ENCODE measurements around the gene GGTLC2. TPM values are rescaled to one million over a fixed set of nuclear protein-coding genes. Genes with fewer than 3 reads are reported as not detected.
"Not testable (repeated sequence)": the region's sequence is repeated elsewhere in the genome, so short reads cannot be mapped to it uniquely, and the experiment has no call there.

The GGTLC2 gene
- total RNA-seq, 3 donors from 2014 or later = not detected

DNA sequence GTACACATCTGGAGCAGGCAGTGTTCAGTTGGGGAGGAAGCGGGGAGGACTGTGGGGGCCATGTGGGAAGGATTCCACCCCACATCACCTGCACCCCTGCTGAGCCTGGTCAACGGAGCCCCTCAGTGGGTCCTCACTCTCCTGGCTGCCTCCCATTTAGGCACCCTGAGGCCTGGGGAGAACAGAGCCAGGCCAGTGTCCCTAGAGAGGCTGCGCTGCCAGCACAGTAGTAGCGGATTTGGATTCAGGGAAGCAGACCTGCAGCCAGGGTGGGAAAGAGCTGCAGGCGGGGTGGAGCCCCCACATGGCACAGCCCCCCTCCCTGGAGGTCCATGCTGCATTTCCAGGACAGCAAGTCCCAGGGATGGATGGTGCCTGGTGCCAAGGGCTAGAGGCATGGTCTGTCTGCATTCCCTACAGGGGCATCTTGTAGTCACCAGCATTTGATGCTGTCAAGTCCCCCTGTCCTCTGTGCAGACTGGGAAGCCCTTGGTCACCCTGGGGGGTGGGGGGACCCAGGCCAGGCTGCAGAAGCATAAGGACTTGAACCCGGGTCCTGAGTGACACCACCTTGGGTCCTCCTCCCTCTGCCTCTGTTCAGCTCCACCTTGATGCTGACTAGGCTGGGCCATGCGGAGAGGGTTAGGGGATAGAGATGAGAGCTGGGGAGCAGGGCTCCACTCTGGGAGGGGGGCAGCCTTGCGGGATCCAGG is 6.5 kb downstream of the GGTLC2 start:
- H3K4me3 Mint-ChIP-seq; H3K36me3 Mint-ChIP-seq (ENCODE audit: insufficient read depth); H3K27me3 Mint-ChIP-seq (ENCODE audit: low read depth); ATAC-seq; DNase-seq; H3K9me3 Mint-ChIP-seq: not testable (repeated sequence)
- H3K4me1 Mint-ChIP-seq (ENCODE audit: low read depth) = peaks cover 16% of the 10 kb centered on the region

DNA sequence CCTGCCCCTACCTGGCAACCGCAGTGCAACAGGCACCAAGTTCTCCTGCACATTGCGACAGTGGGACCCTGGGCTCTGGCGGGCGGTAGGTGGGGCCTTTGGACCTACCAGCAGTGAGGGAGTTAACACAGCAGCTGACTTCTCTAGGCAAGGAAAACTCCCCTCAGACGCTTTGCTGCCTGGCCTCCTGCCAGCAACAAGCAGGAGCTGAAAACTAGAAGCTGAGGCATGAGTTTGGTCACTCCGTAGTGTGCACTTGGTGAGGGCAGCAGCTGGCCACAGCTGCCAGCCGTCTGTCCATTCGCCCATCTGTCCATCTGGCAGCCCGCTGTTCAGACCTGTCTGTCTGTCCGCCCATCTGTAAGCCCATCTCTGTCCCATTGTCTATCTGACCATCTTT is 7.2 kb downstream of the GGTLC2 start:
- not testable (repeated sequence) for H3K9me3 Mint-ChIP-seq; H3K4me3 Mint-ChIP-seq; ATAC-seq; DNase-seq; H3K36me3 Mint-ChIP-seq (ENCODE audit: insufficient read depth); H3K27me3 Mint-ChIP-seq (ENCODE audit: low read depth)
- H3K4me1 Mint-ChIP-seq (ENCODE audit: low read depth) = peaks cover 16% of the 10 kb centered on the region

DNA sequence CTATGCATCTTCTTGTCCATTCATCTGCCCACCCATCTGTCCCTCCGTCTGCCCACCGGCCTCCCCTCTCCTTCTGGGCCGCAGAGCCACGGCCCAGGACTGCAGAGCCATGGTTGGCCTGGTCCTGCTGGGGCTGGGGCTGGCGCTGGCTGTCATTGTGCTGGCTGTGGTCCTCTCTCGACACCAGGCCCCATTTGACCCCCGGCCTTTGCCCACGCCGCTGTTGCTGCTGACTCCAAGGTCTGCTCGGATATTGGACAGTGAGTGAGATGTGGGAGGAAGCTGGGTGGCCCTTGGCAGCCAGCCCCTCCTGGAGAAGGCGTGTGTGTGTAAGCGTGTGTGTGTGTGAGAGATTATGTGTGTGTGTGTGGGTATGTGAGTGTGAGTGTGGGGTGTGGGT is 7.7 kb downstream of the GGTLC2 start:
- H3K36me3 Mint-ChIP-seq (ENCODE audit: insufficient read depth); H3K4me3 Mint-ChIP-seq; H3K27me3 Mint-ChIP-seq (ENCODE audit: low read depth); DNase-seq; H3K9me3 Mint-ChIP-seq; ATAC-seq: not testable (repeated sequence)
- H3K4me1 Mint-ChIP-seq (ENCODE audit: low read depth) = peaks cover 16% of the 10 kb centered on the region

DNA sequence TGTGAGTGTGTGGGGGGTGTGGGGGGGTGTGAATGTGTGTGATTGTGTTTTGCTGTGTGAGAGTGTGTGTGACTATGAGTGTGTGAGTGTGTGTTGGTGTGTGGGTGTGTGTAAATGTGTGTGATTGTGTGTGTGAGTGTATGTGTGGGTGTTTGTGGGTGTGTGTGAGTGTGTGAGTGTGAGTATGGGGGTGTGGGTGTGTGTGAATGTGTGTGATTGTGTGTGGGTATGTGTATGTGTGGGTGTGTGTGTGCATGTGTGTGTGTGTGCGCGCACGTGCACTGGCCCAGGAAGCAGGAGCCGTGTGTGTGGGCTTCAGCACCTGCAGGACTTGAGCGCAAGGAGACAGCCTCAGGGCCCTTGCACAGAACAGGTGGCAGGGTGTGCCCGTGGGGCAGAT is 8.2 kb downstream of the GGTLC2 start:
- peaks cover 16% of the 10 kb centered on the region for H3K4me1 Mint-ChIP-seq (ENCODE audit: low read depth)
- H3K27me3 Mint-ChIP-seq (ENCODE audit: low read depth); H3K4me3 Mint-ChIP-seq; DNase-seq; H3K9me3 Mint-ChIP-seq; H3K36me3 Mint-ChIP-seq (ENCODE audit: insufficient read depth); ATAC-seq: not testable (repeated sequence)

DNA sequence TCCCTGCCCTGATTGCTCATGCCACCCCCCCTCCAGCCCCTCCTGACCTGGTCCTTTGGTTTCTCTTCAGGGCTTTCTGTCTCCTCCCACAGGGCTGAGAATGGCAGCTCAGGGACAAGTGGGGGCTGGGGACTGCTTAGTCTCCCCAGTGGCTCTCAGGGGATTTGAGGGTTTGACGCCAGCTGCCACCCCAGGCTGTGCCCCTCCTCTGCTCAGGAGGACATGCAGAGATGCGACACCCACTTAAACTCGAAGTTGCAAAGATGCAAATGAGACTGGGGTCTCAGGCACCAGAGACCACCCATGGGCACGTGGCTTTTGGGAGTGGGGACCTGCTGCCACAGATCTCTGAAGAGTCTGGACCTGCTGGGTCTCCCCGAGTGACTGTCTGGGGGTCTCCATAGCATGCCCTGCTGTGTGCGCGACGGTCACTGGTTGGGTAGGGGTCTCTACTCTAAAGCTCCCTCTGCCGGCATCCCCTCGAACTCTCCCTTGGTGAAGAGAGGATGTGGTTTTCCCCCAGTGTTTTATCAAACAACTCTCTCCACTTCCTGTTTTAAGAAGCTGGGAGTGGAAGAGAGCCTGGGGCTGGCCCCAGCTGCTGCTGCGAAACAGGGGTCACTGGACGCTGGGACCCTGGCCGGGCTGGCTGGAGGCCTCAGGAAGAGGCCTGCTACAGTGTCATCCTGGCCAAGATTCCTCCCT is 9.4 kb downstream of the GGTLC2 start:
- DNase-seq; H3K9me3 Mint-ChIP-seq; H3K27me3 Mint-ChIP-seq (ENCODE audit: low read depth); H3K36me3 Mint-ChIP-seq (ENCODE audit: insufficient read depth); ATAC-seq; H3K4me3 Mint-ChIP-seq: not testable (repeated sequence)
- H3K4me1 Mint-ChIP-seq (ENCODE audit: low read depth) = peaks cover 16% of the 10 kb centered on the region

DNA sequence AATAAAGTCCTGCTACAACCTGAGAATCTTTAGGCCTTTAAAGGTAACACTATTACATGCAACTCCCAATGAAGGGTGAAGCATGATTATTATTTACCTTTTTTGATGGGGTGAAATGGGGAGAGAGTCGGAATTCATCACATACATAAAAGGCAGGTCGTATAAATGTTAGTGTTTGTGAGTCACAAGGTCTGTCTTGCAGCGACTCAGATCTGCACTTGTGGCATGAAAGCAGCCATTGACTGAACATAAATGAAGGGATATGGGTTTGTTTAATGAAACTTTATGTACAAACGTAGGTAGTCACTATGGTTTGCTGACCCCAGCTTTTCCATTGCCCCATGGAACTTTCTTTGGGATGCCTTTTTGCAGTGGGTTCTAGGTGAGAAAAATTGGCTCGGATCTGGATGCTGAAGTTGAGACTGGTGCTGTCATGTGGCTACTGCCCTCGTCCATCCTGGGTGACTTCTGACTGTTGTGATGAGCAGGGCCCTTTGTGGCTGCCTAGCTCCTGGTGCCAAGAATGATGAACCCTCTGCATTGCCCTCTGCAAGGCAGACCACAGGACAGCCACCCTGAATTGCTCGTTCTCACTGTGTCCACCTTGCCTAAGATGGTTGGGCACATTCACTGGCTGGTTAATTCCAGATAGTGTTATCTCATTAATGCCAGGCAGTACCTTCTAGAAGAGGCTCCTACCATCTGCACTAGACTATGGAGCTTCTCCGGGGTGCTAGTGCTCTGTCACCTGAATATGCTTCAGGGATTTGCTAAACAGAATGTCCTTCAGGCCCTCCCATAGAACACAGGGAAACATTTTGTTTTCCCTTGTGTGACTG is 11.3 kb downstream of the GGTLC2 start:
- peaks cover 16% of the 10 kb centered on the region for H3K4me1 Mint-ChIP-seq (ENCODE audit: low read depth)
- no peaks in the 10 kb centered on the region for H3K36me3 Mint-ChIP-seq (ENCODE audit: insufficient read depth)
- no peak overlapping the region for H3K4me3 Mint-ChIP-seq
- ATAC-seq = no peak
- H3K9me3 Mint-ChIP-seq = no peaks in the 10 kb centered on the region
- no peak for DNase-seq
- H3K27me3 Mint-ChIP-seq (ENCODE audit: low read depth) = no peaks in the 10 kb centered on the region

DNA sequence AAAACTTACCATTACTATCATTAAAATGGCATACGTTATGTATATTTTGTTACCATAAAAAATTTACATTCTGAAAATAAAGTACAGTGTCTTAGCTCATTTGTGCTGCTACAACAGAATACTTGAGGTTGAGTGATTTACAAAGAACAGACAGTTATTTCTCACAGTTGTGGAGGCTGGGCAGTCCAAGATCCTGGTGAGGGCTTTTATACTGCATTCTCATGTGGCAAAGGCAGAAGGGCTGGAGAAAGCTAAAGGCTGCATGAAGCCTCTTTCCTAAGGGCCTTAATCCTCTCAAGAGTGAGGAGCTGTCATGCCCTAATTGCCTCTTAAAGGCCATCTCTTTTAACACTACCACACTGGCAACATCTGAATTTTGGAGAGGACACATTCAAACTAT is 13.3 kb downstream of the GGTLC2 start:
- Mint-ChIP-seq H3K36me3 (ENCODE audit: insufficient read depth) (no peaks in the 10 kb centered on the region), H3K27me3 (ENCODE audit: low read depth) (no peaks in the 10 kb centered on the region), H3K9me3 (no peaks in the 10 kb centered on the region), H3K4me3 (no peak overlapping the region), H3K4me1 (ENCODE audit: low read depth) (peaks cover 14% of the 10 kb centered on the region)
- no peak for DNase-seq
- ATAC-seq = no peak

DNA sequence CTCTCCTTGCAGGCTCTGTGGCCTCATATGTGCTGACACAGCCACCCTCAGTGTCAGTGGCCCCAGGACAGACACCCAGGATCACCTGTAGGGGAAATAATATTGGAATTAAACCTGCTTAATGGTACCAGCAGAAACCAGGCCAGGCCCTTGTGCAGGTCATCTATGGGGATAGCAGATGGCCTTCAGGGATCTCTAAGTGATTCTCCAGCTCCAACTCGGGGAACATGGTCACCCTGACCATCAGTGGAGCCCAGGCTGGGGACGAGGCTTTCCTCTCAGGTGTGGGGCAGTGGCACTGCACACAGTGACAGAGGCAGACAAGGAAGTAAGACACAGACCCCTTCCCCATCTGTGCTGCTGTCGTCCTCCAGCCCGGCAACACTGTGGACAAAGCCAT is 16.9 kb downstream of the GGTLC2 start:
- H3K4me3 Mint-ChIP-seq = no peak overlapping the region
- no peaks in the 10 kb centered on the region for H3K9me3 Mint-ChIP-seq
- H3K27me3 Mint-ChIP-seq (ENCODE audit: low read depth) = no peaks in the 10 kb centered on the region
- no peaks in the 10 kb centered on the region for H3K4me1 Mint-ChIP-seq (ENCODE audit: low read depth)
- no peaks in the 10 kb centered on the region for H3K36me3 Mint-ChIP-seq (ENCODE audit: insufficient read depth)
- DNase-seq = no peak
- ATAC-seq = no peak

DNA sequence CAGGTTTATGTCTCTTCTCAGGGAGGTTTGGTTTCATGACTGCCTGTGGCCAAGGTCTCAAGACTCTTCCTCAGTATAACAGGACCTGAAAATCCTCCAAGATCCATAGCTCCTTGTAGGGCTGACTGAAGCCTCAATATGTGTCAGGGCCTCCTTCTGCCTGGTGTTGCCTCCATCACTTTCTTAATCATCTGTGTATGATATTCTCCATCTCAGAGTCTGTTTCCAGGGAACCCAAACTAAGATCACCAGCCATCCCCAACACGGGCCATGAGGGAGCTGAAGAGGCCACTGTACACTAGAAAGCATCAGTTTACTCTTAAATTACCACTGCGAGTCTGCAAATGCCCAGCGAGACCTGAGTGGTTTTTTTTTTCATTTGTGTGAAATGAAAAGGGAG is 17.7 kb downstream of the GGTLC2 start:
- Mint-ChIP-seq H3K27me3 (ENCODE audit: low read depth) (no peaks in the 10 kb centered on the region), H3K4me3 (no peak overlapping the region), H3K36me3 (ENCODE audit: insufficient read depth) (no peaks in the 10 kb centered on the region), H3K9me3 (no peaks in the 10 kb centered on the region), H3K4me1 (ENCODE audit: low read depth) (no peaks in the 10 kb centered on the region)
- no peak for DNase-seq
- no peak for ATAC-seq

DNA sequence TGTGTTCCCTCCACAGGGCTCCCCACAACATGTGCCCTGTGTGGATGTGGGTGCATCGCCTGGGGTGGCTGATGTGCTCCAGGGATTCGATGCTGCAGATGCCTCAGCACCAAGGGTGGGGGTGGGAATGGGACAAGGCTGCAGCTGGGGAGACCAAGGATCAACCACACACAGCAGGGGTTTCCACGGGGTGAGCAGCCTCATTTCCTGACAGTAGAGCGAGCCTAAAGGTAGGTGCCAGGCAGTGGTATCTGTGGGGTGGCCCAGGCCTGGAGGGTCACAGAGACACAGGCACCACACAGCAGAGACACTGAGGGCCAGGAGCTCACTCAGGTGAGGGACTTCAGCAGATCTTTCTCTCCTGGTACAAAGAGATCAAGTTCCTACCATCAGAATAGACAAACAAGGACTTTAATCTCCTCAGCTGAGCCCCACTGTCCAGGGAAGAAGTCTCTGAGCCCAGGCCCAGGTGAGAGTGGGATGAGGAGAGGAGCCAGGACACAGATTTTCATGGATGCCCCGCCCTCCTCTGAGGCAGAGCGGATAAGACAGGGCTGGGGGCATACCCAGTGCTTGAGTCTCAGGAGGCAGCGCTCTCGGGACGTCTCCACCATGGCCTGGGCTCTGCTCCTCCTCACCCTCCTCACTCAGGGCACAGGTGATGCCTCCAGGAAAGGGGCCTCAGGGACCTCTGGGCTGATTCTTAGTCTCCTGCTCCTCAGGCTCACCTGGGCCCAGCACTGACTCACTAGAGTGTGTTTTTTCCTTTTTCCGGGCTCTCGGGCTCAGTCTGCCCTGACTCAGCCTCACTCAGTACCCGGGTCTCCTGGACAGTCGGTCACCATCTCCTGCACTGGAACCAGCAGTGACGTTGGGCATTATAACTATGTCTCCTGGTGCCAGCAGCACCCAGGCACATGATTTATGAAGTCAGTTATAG is 19.7 kb downstream of the GGTLC2 start:
- H3K27me3 Mint-ChIP-seq (ENCODE audit: low read depth) = no peaks in the 10 kb centered on the region
- ATAC-seq = no peak
- H3K4me1 Mint-ChIP-seq (ENCODE audit: low read depth) = no peaks in the 10 kb centered on the region
- no peak for DNase-seq
- H3K36me3 Mint-ChIP-seq (ENCODE audit: insufficient read depth) = no peaks in the 10 kb centered on the region
- no peak overlapping the region for H3K4me3 Mint-ChIP-seq
- H3K9me3 Mint-ChIP-seq = no peaks in the 10 kb centered on the region

DNA sequence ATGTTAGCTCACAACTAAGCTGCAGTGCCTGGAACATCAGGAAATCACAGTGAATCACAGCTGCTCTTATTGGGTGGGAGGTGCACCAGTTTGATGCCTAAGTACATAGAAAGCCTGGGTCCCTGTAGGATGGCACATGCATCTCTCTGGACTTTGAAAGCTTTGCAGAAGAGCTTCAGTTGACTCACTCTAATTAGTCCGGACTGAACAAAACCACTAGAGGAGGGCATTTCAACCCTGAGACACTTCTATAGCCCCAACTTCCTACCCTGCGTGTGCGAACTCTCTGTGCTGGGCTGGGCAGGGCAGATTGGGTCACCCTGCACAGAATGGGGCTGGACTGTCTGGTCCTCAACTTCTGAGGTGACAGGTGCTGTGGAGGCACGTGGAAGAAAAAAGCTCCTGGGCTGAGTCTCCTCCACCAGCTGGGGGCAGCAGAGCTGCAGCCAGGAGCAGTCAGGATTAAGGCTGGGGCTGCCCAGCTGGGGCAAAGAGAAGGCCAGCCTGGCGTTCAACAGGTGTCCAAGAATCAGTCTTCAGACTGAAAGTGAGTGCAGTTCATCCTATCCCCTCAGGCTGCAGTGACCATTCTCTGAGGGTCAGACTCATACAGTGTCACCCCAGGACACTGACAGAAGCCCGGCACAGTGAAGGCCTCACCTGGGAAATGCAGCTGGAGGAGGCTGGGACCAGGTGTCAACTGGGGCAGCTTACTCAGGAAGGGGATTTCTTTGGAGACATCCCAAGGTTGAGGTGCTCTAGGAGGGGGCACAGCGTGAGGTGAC is 22.1 kb downstream of the GGTLC2 start:
- Mint-ChIP-seq H3K4me3 (no peak overlapping the region), H3K9me3 (no peaks in the 10 kb centered on the region), H3K27me3 (ENCODE audit: low read depth) (no peaks in the 10 kb centered on the region), H3K4me1 (ENCODE audit: low read depth) (no peaks in the 10 kb centered on the region), H3K36me3 (ENCODE audit: insufficient read depth) (no peaks in the 10 kb centered on the region)
- DNase-seq (no peak), ATAC-seq (no peak)

DNA sequence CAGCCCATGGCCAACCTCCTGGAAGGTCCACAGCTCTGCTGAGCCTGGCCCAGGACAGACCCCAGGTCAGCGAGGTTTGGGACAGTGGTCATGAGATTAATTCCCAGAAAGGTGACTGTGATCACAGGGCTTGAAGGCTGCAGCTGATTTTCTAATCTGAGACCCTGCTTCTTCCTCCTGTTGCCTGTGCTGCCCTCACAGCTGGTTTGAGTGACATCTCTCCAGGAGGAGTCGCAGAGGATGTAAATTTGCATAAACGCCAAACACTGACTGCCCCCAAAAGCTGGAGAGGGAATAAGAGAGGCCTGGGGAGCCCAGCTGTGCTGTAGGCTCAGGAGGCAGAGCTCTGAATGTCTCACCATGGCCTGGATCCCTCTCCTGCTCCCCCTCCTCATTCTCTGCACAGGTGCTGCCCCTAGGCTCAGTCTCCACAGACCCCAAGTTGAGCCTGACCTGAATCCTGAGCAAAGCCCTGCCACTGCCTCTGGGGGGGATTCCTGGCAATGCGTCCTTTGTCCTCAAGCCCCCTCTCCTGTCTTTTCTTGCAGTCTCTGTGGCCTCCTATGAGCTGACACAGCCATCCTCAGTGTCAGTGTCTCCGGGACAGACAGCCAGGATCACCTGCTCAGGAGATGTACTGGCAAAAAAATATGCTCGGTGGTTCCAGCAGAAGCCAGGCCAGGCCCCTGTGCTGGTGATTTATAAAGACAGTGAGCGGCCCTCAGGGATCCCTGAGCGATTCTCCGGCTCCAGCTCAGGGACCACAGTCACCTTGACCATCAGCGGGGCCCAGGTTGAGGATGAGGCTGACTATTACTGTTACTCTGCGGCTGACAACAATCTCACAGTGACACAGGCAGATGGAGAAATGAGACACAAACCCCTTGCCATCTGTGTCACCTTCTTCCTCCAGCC is 23.8 kb downstream of the GGTLC2 start:
- no peak for ATAC-seq
- H3K27me3 Mint-ChIP-seq (ENCODE audit: low read depth) = peaks cover 3% of the 10 kb centered on the region
- H3K36me3 Mint-ChIP-seq (ENCODE audit: insufficient read depth) = no peaks in the 10 kb centered on the region
- DNase-seq = no peak
- no peaks in the 10 kb centered on the region for H3K4me1 Mint-ChIP-seq (ENCODE audit: low read depth)
- no peak overlapping the region for H3K4me3 Mint-ChIP-seq
- no peaks in the 10 kb centered on the region for H3K9me3 Mint-ChIP-seq
